ENCODE measurements around the gene C10orf53. TPM values are rescaled to one million over a fixed set of nuclear protein-coding genes. Genes with fewer than 3 reads are reported as not detected.
A peak's percentile ranks its signal among the peaks of the same experiment; 100 is the strongest.
"Not testable (repeated sequence)": the region's sequence is repeated elsewhere in the genome, so short reads cannot be mapped to it uniquely, and the experiment has no call there.

Gene C10orf53
- total RNA-seq, 1 experiment from 2014 or later, result not detected

- DNase-seq (ENCODE audit: low spot score), result no peak
Observed at GRCh38 chr10:49652421-49653272, 26.8 kb upstream of the C10orf53 start.

GRCh38 chr10:49653273-49653929 is 26.1 kb upstream of the C10orf53 start:
- DNase-seq (ENCODE audit: low spot score), result no peak

- DNase-seq (ENCODE audit: low spot score), result no peak
Observed at GRCh38 chr10:49654036-49654693, 25.3 kb upstream of the C10orf53 start.

GRCh38 chr10:49655099-49655498 is 24.4 kb upstream of the C10orf53 start:
- no peak for DNase-seq (ENCODE audit: low spot score)

DNA sequence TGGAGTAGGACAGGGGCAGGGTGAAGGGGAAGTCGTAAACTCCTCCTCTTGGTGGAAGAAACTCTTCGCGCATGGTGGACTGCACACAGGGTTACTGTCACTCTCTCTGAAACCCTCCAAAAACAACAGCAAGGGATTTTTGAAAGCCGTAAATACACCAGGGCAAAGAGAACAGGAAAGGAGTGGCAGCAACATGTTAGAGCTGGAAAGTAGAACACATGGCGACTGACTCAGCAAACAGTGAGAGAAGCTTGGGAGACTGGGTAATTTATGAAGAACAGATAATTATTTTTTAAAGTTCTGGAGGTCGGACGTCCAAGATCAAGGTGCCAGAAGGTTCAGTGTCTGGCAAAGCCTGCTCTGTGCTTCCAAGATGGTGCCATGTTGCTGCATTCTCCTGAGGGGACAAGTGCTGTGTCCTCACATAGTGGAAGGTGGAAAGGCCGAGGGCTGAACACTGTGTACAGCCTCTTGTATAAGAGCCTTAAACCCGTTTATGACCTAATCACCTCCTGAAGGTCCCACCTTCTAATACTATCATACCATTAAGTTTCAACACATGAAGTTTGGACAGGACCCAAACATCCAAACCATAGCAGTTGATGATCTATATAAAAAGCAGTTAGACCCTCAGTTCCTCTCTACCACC is 22.5 kb upstream of the C10orf53 start:
- no peak for DNase-seq (ENCODE audit: low spot score)

GRCh38 chr10:49657606-49658005 is 21.8 kb upstream of the C10orf53 start:
- no peak for DNase-seq (ENCODE audit: low spot score)

GRCh38 chr10:49661140-49661856 is 18.2 kb upstream of the C10orf53 start:
- peak; percentile 11 for DNase-seq (ENCODE audit: low spot score)

DNA sequence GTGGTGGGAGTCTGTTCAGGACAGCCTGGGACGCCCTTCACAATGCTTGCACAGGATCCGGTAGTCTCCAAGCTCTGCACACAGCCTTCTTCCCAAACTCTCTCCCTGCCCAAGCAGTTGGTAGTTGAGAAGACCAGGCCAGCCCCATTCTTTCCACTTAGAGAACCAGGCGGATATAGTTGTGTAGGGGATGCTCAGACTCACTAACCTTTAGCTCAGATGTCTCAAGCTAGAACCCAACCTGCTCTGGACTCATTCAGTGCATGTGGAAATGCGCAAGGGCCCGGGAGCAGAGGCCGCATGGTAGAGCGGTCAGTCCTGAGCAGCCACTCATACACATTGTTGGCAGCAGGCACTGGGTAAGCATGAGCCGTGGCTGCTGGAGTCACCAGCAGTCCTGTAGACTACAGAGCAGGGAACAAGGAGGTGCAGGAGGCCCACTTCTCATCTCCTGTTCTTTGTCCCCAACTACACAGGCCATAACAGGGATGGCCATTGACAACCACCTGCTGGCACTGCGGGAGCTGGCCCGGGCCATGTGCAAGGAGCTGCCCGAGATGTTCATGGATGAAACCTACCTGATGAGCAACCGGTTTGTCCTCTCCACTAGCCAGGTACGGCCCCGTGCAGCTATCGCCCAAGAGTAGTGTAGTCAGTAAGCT is 17.2 kb upstream of the C10orf53 start:
- no peak for DNase-seq (ENCODE audit: low spot score)

- DNase-seq (ENCODE audit: low spot score), result no peak
Observed at GRCh38 chr10:49663596-49663995, 15.9 kb upstream of the C10orf53 start.

DNA sequence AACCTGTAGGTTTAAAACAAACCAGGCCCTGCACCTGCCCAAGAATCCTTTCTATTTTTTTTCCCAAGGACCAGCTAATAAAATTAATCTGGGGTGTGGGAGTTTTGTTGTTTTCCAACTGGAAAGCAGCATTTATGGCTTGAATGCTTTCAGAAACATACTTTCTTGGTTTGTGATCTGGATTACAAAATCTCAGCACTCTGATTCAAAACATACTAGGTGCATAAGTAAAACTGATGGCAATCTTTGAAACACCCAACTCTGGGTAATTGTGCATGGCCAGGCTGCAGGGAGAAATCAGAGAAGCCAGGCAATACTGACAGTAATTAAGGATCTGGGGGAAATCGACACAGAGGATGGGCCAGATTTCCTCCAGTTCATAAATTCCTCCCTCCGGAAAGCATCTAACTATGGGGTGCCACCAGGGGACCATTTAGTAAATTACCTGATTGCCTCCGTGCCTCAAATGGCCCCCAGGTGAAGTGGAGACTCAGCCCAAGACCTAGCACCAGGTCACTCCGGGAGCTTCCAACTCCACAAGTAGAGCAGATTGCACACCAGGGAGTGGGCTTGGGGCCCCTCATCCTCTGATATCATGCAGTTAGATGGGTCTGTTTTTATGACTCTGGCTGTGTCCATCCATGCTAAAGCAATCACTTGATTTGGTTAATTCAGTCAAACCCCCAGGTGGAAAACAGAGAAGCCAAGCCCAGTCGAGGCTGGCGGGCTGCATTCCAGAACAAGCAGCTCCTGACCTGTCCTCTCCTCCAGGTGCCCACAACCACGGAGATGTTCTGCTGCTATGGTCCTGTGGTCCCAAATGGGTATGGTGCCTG is 15.2 kb upstream of the C10orf53 start:
- no peak for DNase-seq (ENCODE audit: low spot score)

DNA sequence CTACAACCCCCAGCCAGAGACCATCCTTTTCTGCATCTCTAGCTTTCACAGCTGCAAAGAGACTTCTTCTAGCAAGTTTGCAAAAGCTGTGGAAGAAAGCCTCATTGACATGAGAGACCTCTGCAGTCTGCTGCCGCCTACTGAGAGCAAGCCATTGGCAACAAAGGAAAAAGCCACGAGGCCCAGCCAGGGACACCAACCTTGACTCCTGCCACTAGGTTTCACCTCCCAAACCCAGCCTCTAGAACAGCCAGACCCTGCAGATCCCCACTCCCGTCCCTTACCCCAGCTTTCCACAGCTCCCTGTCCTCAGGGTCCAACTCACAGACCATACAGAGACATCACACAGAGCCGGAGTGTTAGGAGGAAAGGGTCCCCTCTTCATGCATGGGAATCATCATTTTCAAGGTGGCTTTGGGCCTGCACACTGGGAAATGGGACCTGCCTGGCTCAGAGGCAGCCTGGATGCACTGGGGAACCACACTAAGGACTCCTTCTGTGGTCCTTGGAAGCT is 14.6 kb upstream of the C10orf53 start:
- no peak for DNase-seq (ENCODE audit: low spot score)

GRCh38 chr10:49666054-49666615 is 13.3 kb upstream of the C10orf53 start:
- DNase-seq (ENCODE audit: low spot score), result no peak

DNA sequence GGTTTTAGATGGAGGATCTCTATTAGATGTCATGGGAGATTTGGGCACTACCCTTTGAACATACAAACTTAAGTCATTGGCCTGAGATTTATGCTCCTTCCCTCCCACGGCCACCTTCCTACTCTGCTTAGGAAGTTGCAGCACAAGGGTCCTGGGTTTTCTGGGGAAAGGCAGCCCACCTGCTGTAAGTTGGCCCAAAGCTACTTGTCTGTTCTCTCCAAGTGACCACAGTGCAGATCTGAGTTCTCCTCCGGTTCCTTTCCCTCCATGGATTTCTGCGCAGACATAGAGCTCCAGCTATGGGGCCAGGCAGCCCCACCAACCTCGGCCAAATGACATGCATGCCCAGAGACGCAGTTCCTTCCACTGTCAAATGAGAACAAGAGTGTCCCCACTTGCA is 12.8 kb upstream of the C10orf53 start:
- no peak for DNase-seq (ENCODE audit: low spot score)

GRCh38 chr10:49667991-49668390 is 11.5 kb upstream of the C10orf53 start:
- DNase-seq (ENCODE audit: low spot score), result peak; percentile 64

- DNase-seq (ENCODE audit: low spot score), result no peak
Observed at GRCh38 chr10:49668684-49669083, 10.8 kb upstream of the C10orf53 start.

DNA sequence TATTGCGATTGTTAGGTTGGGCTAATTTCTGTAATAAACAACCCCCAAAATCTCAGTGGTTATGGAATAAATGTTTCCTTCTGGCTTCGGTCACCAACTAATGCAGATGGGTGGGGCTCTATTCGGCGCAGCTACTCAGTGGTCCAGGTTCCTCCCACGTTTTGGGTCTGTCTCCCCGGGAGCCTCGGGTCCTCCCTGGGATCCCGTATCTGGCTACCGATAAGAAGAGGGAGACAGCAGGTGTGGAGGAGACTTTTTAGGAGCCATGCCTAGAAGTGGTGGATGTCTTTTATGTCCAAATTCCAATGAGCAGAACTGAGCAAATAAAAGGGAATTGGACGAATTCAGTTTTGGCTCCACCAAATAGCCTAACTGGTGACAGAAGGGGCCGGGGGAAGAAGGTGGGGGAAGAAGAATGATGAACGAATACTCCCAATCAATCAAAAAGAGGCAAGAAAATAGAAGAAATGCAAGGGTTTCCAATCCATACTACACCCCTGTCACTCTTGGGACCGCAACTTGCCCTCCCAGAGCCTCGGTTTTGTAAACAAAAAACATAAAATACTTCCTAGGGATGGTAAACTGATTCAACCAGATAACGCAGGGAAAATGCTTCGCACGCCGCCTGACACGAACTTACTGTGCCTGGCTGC is 498 bp upstream of the C10orf53 start:
- no peak for DNase-seq (ENCODE audit: low spot score)

DNA sequence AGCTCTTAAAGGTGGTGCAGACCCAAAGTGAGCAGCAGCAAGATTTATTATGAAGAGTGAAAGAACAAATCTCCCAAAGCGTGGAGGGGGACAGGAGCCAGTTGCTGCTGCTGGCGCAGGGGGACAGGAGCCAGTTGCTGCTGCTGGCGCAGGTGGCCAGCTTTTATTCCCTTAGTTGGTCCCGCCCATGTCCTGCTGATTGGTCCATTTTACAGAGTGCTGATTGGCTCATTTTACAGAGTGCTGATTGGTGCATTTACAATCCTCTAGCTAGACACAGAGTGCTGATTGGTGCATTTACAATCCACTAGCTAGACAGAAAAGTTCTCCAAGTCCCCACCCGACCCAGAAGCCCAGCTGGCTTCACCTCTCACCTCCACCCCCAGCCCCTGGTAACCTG is 3.0 kb downstream of the C10orf53 start:
- DNase-seq (ENCODE audit: low spot score), result not testable (repeated sequence)

- no peak for DNase-seq (ENCODE audit: low spot score)
Observed at GRCh38 chr10:49682879-49683278, 3.4 kb downstream of the C10orf53 start.

DNA sequence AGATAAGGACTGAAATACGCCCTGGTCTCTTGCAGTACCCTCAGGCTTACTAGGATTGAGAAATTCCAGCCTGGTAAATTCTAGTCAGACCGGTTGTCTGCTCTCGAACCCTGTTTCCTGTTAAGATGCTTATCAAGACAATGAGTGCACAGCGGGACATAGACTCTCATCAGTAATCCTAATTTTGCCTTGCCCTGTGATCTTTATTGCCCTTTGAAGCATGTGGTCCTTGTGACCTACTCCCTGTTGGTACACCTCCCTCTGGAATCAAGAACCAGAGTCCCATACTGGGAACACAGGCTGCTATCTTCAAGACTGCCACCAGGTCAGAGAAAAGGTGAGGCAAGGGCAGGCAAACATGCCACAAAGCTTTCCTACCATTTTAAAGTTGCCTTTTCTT is 7.2 kb downstream of the C10orf53 start:
- DNase-seq (ENCODE audit: low spot score), result no peak

Measured in HT-29 (cell line).